Activated effector memory CD4-positive, alpha-beta T cell treated with Interleukin-2 at 50 U/mL for 16 hours (primary cell): ENCODE results near the gene LRRC10.

Experiments used
- DNase-seq: peaks from one replicate; pipeline ENCODE4 v3.0.0-alpha.2; 2020

LRRC10 gene

GRCh38 chr12:69610729-69611128 is at the start of gene LRRC10:
LRRC10 (minus strand) TSS chr12:69610907; CDS start chr12:69610838, 69 bp downstream.
- DNase-seq, result no peak

GRCh38 chr12:69660164-69660863 is 49.6 kb upstream of the LRRC10 start:
- no peak for DNase-seq

GRCh38 chr12:69658203-69658602 is 47.5 kb upstream of the LRRC10 start:
- no peak for DNase-seq

- no peak for DNase-seq
These were observed 46.9 kb upstream of the LRRC10 start for GRCh38 chr12:69657376-69658137.

GRCh38 chr12:69655616-69656340 is 45.1 kb upstream of the LRRC10 start:
- DNase-seq, result no peak

- DNase-seq, result no peak
These were observed 43.0 kb upstream of the LRRC10 start for GRCh38 chr12:69653703-69654102.

- no peak for DNase-seq
These were observed 41.2 kb upstream of the LRRC10 start for GRCh38 chr12:69651922-69652321.

GRCh38 chr12:69649529-69649928 is 38.8 kb upstream of the LRRC10 start:
- DNase-seq, result no peak

GRCh38 chr12:69648476-69648875 is 37.8 kb upstream of the LRRC10 start:
- no peak for DNase-seq

- DNase-seq, result no peak
These were observed 36.5 kb upstream of the LRRC10 start for GRCh38 chr12:69647178-69647577.

GRCh38 chr12:69645031-69645430 is 34.3 kb upstream of the LRRC10 start:
- no peak for DNase-seq

- no peak for DNase-seq
These were observed 33.8 kb upstream of the LRRC10 start for GRCh38 chr12:69644511-69644910.

GRCh38 chr12:69642531-69642930 is 31.8 kb upstream of the LRRC10 start:
- no peak for DNase-seq

- no peak for DNase-seq
These were observed 30.8 kb upstream of the LRRC10 start for GRCh38 chr12:69641546-69641945.

- peak; percentile 32 for DNase-seq
These were observed 28.8 kb upstream of the LRRC10 start for GRCh38 chr12:69639400-69640016.

GRCh38 chr12:69633061-69633460 is 22.4 kb upstream of the LRRC10 start:
- no peak for DNase-seq

GRCh38 chr12:69630191-69630590 is 19.5 kb upstream of the LRRC10 start:
- DNase-seq, result no peak

GRCh38 chr12:69627501-69627900 is 16.8 kb upstream of the LRRC10 start:
- DNase-seq, result no peak

- DNase-seq, result no peak
These were observed 13.3 kb upstream of the LRRC10 start for GRCh38 chr12:69623970-69624369.

- no peak for DNase-seq
These were observed 10.8 kb upstream of the LRRC10 start for GRCh38 chr12:69621551-69621950.

GRCh38 chr12:69620921-69621320 is 10.2 kb upstream of the LRRC10 start:
- no peak for DNase-seq

GRCh38 chr12:69620077-69620476 is 9.4 kb upstream of the LRRC10 start:
- no peak for DNase-seq

GRCh38 chr12:69619050-69619449 is 8.3 kb upstream of the LRRC10 start:
- no peak for DNase-seq
